Mononuclear cell (primary cell): ENCODE data around the gene TDRD7. TPM values are rescaled to one million over a fixed set of nuclear protein-coding genes. Genes with fewer than 3 reads are reported as not detected.

Experiments used
- H3K27me3 ChIP-seq: 2 replicates; pipeline ENCODE4 v1.6.0; 2011; ENCODE audit warnings: low read length, control low read depth; ENCODE audit not compliant: insufficient read depth
- H3K4me1 ChIP-seq: 2 replicates; pipeline ENCODE4 v1.5.1; 2011; ENCODE audit warnings: mild to moderate bottlenecking, low read length, control low read depth; ENCODE audit not compliant: insufficient read depth
- H3K4me3 ChIP-seq: 2 replicates; pipeline ENCODE4 v1.5.1; 2011; ENCODE audit warnings: mild to moderate bottlenecking, low read length, moderate library complexity
- H3K9me3 ChIP-seq: 2 replicates; pipeline ENCODE4 v1.5.1; 2011; ENCODE audit warnings: low read depth, mild to moderate bottlenecking, control low read depth, low read length
- total RNA-seq: library from RNA; depleted of rRNA; stranded (reverse); fragments of >200 nt; gene quantifications from one replicate; pipeline ENCODE4 v1.2.3, GENCODE V29; 2012

TDRD7 gene
- total RNA-seq, 1 donor, result 7.2 TPM

DNA sequence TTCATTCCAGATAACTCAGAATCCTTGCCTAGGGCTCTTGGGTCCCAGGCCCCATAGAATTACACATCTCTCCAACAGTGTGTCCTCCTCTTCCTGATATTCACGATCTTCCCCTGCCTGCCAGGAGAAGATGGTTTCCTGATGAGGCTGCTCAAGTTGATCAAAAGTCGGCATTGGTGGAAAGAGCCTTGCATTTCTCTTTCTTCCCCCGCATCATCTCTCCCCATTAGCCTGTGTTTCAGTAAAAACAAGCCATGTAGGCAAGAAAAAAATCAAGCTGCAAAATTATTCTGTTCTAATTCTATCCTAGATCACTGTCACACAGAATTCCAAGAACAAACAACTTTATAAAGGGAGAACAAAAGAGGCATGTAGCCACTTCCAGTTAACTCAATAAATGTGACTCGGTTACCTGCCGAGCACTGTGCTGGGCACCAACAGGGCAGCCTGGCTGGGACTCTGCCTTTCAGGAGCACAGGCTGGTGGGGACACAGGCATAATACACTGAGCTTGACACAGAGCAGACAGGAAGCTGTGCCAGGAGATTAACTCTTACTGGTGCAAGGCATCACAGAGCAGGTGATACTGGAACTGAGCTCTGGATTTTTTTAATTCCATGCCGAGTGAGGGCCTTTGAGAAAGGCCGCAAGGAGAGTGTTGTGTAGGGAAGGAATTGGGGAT lies 115.1 kb downstream of the TDRD7 start:
- no peaks in the 10 kb centered on the region for H3K4me1 ChIP-seq
- no peaks in the 10 kb centered on the region for H3K9me3 ChIP-seq

DNA sequence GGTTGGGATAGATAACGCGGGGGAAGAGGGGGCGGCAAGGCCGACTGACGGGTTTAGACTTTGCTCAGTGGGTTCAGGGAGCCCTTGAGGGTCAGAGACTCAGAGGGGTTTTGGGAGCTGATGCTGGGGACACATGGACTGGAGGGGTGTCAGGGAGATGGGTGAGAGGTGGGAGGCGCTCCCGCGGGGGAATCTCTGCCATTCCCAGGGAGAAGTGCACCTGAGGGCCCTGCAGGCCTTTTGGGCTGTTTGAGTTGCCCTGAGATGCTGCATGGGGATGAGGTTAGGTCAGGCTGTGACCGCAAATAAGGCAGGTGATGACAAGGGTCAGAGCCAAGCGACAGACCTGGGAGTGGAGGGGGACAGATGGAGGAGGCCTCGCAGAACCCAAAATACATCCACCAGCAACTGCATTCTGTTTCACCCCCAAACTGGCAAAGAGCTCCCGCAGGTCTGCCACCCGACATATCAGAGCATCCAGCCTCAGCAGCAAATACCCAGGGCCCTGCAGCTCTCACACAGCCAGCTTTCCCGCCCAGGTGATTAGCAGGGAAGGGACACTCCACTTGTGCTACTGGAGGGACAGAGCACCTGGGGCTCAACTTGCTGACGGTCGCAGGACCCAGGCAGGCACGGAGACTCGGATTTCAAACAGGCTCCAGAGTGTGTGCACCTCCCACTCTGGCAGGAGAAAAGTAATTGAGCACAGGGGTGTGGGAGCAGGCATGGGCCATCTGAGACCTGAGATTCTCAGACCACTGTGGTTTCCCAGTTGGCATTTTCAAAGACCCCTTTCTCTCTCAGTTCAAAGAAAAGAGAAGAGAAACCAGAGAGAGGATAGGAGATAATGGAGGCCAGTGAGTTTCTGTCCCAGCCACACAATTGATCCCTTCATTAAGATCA lies 116.0 kb downstream of the TDRD7 start:
- Histone ChIP-seq H3K27me3 (no peaks in the 10 kb centered on the region), H3K9me3 (no peaks in the 10 kb centered on the region), H3K4me3 (no peak overlapping the region), H3K4me1 (no peaks in the 10 kb centered on the region)

More for the DNA sequence above, 115.1 kb downstream of the TDRD7 start:
- no peaks in the 10 kb centered on the region for H3K27me3 ChIP-seq
- no peak overlapping the region for H3K4me3 ChIP-seq

DNA sequence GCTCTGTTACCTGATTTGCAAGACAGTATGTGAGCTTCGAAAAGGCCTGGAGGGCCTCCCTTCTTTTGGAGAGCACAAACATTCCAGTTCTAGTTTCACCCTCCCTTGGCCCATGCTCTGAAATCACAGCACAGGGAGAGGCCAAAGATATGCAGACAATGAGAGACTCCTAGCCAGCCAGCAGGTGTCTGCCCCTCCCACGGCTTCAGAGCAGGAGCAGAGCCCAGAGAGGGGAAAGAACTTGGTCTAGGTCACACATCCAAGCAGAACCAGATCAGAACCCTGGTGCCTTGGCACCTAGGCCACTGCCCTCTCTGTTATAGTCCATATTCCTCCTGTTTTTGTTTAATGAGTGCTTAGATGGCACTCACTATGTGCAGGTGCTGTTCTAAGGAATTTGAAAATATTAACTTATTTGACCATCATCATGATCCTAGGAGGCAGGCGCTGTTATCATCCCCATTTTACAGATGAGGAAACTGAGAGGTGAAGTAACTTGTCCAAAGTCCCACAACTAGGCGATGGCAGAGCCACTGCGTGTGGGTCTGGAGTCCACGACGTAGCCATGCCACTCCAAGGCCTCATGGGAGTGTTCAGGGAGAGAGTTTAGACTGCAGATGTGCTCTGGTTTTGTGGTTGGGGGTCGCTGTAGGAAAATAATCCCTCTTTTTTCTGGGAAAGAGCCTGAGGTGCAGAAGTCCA lies 116.8 kb downstream of the TDRD7 start:
- H3K4me3 ChIP-seq, result no peak overlapping the region
- no peaks in the 10 kb centered on the region for H3K27me3 ChIP-seq
- no peaks in the 10 kb centered on the region for H3K9me3 ChIP-seq
- H3K4me1 ChIP-seq, result no peaks in the 10 kb centered on the region

DNA sequence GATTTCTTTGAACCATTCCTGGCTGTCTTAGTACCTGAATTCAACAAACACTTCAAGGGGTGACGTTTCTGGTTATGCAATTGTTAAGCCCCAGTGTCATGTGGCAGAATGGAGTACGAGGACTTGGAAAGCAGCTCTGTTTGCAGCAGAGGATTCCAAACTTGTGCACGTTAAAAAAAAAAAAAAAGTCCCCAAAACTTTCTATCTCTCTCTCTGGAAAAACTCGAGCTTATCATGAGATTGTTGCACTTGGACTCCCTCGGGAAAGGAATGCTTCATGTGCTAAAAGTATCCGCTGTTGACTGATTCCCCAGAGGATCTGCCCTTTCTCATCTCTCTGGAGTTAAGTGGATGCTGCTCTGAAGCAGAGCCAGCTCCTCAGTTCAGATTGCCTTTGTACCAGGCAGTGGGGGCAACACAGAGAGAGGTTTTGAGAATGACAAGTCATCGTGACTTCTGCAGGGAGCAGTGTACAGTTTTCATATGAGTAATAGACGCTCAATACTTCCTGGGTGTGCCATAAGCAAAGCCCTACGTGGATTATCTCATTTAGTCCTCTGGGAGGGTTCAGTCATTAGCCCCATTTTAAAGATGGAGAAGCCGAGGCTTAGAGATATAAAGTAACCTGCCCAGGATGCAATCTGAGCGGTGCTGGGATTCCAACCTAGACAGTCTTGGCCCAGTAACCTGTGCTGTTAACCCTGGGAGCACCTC lies 117.6 kb downstream of the TDRD7 start:
- H3K4me1 ChIP-seq, result no peaks in the 10 kb centered on the region
- no peaks in the 10 kb centered on the region for H3K9me3 ChIP-seq
- H3K4me3 ChIP-seq, result no peak overlapping the region
- H3K27me3 ChIP-seq, result no peaks in the 10 kb centered on the region

DNA sequence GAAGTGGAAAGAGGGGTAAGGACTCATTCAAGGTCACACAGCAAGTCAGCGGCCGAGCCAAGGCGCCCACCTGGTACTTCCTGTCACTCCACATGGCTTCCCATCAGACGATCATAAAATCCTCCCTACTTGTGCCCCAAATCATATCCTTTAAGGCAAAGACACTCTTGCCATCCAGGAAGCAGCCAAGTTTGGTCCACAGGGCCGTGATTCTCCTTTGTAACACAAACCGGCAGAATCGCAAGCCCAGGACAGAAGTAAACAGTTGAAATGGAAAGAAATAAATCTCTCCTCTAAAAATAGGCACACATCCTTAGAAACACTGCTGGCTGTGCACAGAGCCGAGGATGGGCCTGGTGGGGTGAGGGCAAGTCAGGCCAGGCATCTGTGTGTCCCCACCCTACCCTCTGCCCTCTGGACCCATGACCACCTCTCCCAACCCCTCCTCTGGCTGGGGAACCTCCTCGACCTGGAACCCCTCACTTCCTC lies 120.0 kb downstream of the TDRD7 start:
- no peak overlapping the region for H3K4me3 ChIP-seq
- no peaks in the 10 kb centered on the region for H3K4me1 ChIP-seq
- no peaks in the 10 kb centered on the region for H3K27me3 ChIP-seq
- no peaks in the 10 kb centered on the region for H3K9me3 ChIP-seq

DNA sequence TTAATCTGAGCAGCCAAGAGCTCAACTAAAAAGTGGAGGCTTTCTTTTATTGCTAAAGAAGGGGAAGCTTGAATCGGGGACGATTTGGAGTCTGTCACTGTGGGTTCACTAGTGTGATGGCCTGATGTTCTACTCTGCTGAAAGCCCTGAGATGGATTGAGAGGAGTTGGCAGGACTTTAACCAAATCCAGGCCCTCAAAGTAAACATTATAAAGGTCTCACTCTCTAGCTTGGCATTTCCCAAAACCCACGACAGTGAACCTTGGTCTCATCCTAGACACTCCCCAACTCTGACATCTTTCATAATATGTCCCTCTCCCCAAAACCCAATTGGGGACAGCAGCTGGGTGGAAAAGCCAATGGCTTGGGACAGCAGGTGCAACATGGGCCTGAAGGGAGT lies 122.3 kb downstream of the TDRD7 start:
- Histone ChIP-seq H3K27me3 (no peaks in the 10 kb centered on the region), H3K9me3 (no peaks in the 10 kb centered on the region), H3K4me1 (no peaks in the 10 kb centered on the region), H3K4me3 (no peak overlapping the region)

DNA sequence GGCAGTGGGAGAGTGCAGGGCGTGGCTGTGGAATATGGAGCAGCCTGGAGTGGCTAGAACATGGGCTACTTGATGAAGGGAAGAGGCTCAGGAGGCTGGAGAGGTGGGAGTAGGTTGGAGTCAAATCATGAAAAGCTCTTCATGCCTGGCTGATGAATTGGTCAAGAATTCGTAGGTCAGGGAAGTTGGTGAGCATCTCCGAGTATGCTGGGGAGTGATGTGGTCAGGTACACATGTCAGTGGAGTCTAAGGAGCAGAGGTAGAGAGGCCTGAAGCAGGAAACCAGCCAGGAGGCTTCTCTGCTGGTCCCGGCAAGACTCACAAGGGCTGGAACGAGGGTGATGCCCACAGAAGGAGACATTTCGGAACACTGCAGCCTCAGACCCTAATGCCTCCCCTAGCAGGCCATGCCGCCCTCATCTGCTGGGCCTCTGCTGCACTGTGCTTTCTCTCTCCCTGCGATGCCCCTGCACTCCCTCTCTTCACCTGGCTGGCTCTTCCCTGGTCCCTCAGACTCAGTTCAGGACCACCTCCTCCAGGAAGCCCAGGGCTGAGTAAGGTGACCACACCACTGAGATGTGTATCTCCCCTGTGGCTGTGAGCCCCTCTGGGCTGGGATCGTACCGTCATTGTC lies 123.2 kb downstream of the TDRD7 start:
- Histone ChIP-seq H3K4me3 (no peak overlapping the region), H3K9me3 (no peaks in the 10 kb centered on the region), H3K4me1 (no peaks in the 10 kb centered on the region), H3K27me3 (no peaks in the 10 kb centered on the region)

DNA sequence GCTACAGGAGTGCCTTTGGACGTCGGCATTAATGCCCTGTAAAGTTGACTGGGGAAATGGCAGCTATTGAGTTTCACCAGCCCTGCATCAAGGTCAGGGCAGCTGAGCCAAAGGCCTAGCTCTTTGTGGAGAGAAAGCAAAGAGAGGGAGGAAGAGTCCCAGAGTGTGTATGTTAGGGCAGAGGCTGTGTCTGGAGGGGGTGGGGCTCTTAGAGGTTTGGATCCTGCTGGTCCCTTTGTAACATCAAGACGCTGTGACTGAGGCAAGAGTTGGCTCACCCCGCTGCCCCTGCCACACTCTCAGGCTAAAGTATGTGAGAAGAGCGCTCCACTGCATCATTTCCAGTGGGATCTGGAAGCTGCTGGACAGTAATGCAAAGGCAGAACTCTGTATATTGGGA lies 123.9 kb downstream of the TDRD7 start:
- no peaks in the 10 kb centered on the region for H3K27me3 ChIP-seq

DNA sequence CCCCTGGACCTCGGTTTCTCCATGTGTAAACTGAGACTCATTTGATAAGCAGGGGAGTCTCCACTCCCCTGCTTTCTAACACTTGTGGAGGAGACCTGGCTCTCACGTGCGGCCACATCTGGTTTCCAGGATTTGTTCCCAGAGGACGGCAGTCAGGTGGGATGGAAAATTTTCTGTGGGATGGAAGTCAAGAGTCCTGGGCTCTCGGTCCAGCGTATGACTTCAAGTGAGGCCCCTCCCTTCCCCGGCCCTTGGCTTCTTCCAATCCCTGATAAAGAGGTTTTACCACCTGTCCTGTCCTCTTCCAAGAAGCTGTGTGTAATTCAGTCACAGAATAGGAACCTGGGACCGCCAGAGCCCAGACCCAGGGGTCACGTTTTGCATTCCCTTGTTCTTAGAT lies 124.6 kb downstream of the TDRD7 start:
- Histone ChIP-seq H3K9me3 (no peaks in the 10 kb centered on the region), H3K27me3 (no peaks in the 10 kb centered on the region), H3K4me1 (no peaks in the 10 kb centered on the region), H3K4me3 (no peak overlapping the region)

More for the DNA sequence above, 123.9 kb downstream of the TDRD7 start:
- H3K4me1 ChIP-seq, result no peaks in the 10 kb centered on the region
- no peak overlapping the region for H3K4me3 ChIP-seq
- no peaks in the 10 kb centered on the region for H3K9me3 ChIP-seq

DNA sequence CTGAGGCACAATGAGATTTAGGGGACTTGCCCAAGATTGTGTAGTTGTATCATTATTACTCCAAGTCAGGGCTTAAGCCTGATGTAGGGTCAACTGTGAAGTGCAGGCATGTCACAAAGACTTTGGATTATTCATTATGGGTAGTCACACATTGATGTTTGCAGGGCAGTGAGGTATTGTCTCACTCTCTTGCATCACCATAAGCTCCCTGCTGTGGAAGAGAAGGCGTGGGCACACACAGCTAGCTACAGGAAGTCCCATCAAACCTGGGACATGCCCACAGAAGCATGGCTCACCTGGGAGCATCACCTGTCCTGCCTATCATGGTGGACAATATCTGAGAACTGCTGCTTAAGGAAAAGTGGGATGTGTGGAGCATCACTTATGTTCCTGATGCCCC lies 131.7 kb downstream of the TDRD7 start:
- H3K4me3 ChIP-seq, result no peak overlapping the region
- no peaks in the 10 kb centered on the region for H3K4me1 ChIP-seq
- H3K27me3 ChIP-seq, result no peaks in the 10 kb centered on the region
- no peaks in the 10 kb centered on the region for H3K9me3 ChIP-seq

DNA sequence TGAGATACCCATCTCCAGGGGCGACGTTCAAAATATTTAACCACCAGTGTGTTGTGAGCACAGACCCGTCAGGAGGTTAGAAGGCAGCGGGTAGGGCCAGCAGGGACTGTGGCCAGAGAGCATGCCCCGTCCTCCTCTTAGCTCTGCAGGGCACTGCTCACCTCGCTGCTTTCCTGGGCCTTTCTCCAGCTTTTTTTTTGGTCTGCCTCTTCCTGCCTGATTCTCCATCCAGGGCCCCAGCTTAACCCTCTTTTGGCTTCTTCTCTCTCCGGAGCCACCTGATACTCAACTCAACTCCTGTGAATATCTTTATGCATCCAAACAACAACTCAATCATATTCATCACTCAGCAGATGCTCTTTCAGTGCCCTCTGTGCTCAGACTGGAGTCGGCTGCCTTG lies 133.6 kb downstream of the TDRD7 start:
- Histone ChIP-seq H3K4me3 (no peak overlapping the region), H3K4me1 (no peaks in the 10 kb centered on the region), H3K9me3 (no peaks in the 10 kb centered on the region), H3K27me3 (no peaks in the 10 kb centered on the region)
